Type B pancreatic cell (in vitro differentiated cells): ENCODE results near the gene CTXND2. TPM values are rescaled to one million over a fixed set of nuclear protein-coding genes. Genes with fewer than 3 reads are reported as not detected.
A peak's percentile ranks its signal among the peaks of the same experiment; 100 is the strongest.
"Not testable (repeated sequence)": the region's sequence is repeated elsewhere in the genome, so short reads cannot be mapped to it uniquely, and the experiment has no call there.

Source experiments
- DNase-seq: peaks from one replicate; pipeline ENCODE4 v3.0.0; 2021; ENCODE audit warnings: mixed read lengths; ENCODE audit not compliant: unreplicated experiment; ENCODE audit errors: extremely low spot score
- H3K27ac Mint-ChIP-seq: 2 replicates; pipeline ENCODE4 v1.8.0; 2021; ENCODE audit warnings: mild to moderate bottlenecking, mixed read lengths
- H3K27me3 Mint-ChIP-seq: 2 replicates; pipeline ENCODE4 v1.8.0; 2021; ENCODE audit warnings: mixed read lengths
- H3K36me3 Mint-ChIP-seq: 2 replicates; pipeline ENCODE4 v1.8.0; 2021; ENCODE audit warnings: mixed read lengths
- H3K4me1 Mint-ChIP-seq: one replicate; pipeline ENCODE4 v1.8.0; 2021; ENCODE audit warnings: mixed read lengths; ENCODE audit not compliant: unreplicated experiment
- H3K4me3 Mint-ChIP-seq: 2 replicates; pipeline ENCODE4 v1.8.0; 2021; ENCODE audit warnings: mild to moderate bottlenecking, mixed read lengths
- H3K9me3 Mint-ChIP-seq: 2 replicates; pipeline ENCODE4 v1.8.0; 2021; ENCODE audit warnings: mixed read lengths
- CTCF ChIP-seq: fragments of 200-600 bp; sonication (generic); conservative IDR thresholded peaks from 2 replicates; pipeline ENCODE4 v1.5.0; 2021; ENCODE audit warnings: antibody characterized with exemption, mild to moderate bottlenecking
- total RNA-seq: library from RNA; stranded (reverse); gene quantifications from 2 replicates; pipeline ENCODE4 v1.2.1, GENCODE V29; 2021; ENCODE audit warnings: low replicate concordance

The CTXND2 gene
- total RNA-seq, 1 donor from 2014 or later: not detected

- Mint-ChIP-seq H3K4me1 (peaks cover 24% of the 10 kb centered on the region), H3K27ac (no peak overlapping the region), H3K27me3 (no peaks in the 10 kb centered on the region)
These were observed 13.4 kb upstream of the CTXND2 start for GRCh38 chr1:150873521-150873920.

GRCh38 chr1:150874455-150875196 lies 12.3 kb upstream of the CTXND2 start:
- H3K4me1 Mint-ChIP-seq: peaks cover 24% of the 10 kb centered on the region
- peak overlapping the region; percentile 95 for H3K4me3 Mint-ChIP-seq
- no peaks in the 10 kb centered on the region for H3K9me3 Mint-ChIP-seq
- no peak for DNase-seq
- H3K36me3 Mint-ChIP-seq: peaks cover 10% of the 10 kb centered on the region
- H3K27me3 Mint-ChIP-seq: no peaks in the 10 kb centered on the region
- no peak for TF ChIP-seq CTCF
- peak overlapping the region; percentile 92 for H3K27ac Mint-ChIP-seq

More at GRCh38 chr1:150873521-150873920, 13.4 kb upstream of the CTXND2 start:
- TF ChIP-seq CTCF: no peak
- no peaks in the 10 kb centered on the region for H3K9me3 Mint-ChIP-seq
- DNase-seq: no peak
- no peak overlapping the region for H3K4me3 Mint-ChIP-seq
- H3K36me3 Mint-ChIP-seq: peaks cover 10% of the 10 kb centered on the region

GRCh38 chr1:150875197-150876118 lies 11.5 kb upstream of the CTXND2 start:
- no peaks in the 10 kb centered on the region for H3K9me3 Mint-ChIP-seq
- H3K27me3 Mint-ChIP-seq: no peaks in the 10 kb centered on the region
- H3K4me3 Mint-ChIP-seq: peak overlapping the region; percentile 95
- peaks cover 24% of the 10 kb centered on the region for H3K4me1 Mint-ChIP-seq
- peak overlapping the region; percentile 92 for H3K27ac Mint-ChIP-seq
- DNase-seq: no peak
- peaks cover 10% of the 10 kb centered on the region for H3K36me3 Mint-ChIP-seq
- TF ChIP-seq CTCF: no peak

GRCh38 chr1:150876119-150876454 lies 10.8 kb upstream of the CTXND2 start:
- Mint-ChIP-seq H3K36me3 (peaks cover 10% of the 10 kb centered on the region), H3K27me3 (no peaks in the 10 kb centered on the region), H3K9me3 (no peaks in the 10 kb centered on the region), H3K4me3 (peak overlapping the region; percentile 95), H3K4me1 (peaks cover 24% of the 10 kb centered on the region), H3K27ac (peak overlapping the region; percentile 92)
- TF ChIP-seq CTCF: no peak
- DNase-seq: no peak

GRCh38 chr1:150878931-150879330 lies 8.0 kb upstream of the CTXND2 start:
- not testable (repeated sequence) for H3K36me3 Mint-ChIP-seq, H3K27ac Mint-ChIP-seq, H3K4me3 Mint-ChIP-seq, H3K27me3 Mint-ChIP-seq, H3K9me3 Mint-ChIP-seq, DNase-seq
- peaks cover 17% of the 10 kb centered on the region for H3K4me1 Mint-ChIP-seq
